Measurements from ENCODE around the gene RENBP. TPM values are rescaled to one million over a fixed set of nuclear protein-coding genes. Genes with fewer than 3 reads are reported as not detected.

RENBP gene
- total RNA-seq, 6 experiments from 2014 or later = 2.2 to 9.1 (median 5.2) TPM

- ATAC-seq = no peak
- Histone ChIP-seq H3K4me3 (no peak within 1 kb of the TSS), H3K27ac (no peak within 1 kb of the TSS), H3K4me1 (no peaks in the 10 kb centered on the region), H3K27me3 (peaks cover 7 to 22% of the 10 kb centered on the region in 2 donors), H3K36me3 (no peaks in the 10 kb centered on the region), H3K9me3 (no peaks in the 10 kb centered on the region)
- TF ChIP-seq CTCF (IDR thresholded peaks at IDR 0.05) (no peak), POLR2A (IDR thresholded peaks at IDR 0.05) (no peak)
- intact Hi-C loops (cut with DNase I) = no loop called here
- WGBS (ENCODE audit: insufficient coverage, low coverage, low lambda C conversion rate, missing lambda C conversion rate) = no CpG with 5 or more reads among the region's 94 CpGs
- no peak for DNase-seq
Measured at GRCh38 chrX:153885968-153886903, 58.2 kb downstream of the RENBP start, which contains the start of gene L1CAM. Gene L1CAM, minus strand, starts transcription at chrX:153886173. Its CDS starts 10,337 bp downstream, at chrX:153875836.

Small RNA genes within 50 kb of the gene (microRNA-seq; reads per million reads assigned to microRNA genes)
- gene MIR3202-1 (0 reads per million in 2 donors), gene MIR3202-2 (0 reads per million in 2 donors)

Small RNA genes within 50 kb of the gene (small RNA-seq; reads per million reads assigned to genes)
- 0 reads per million in 2 experiments for gene MIR3202-1

Other genes starting within 250 kb of the RENBP start
- 100 to 1,000 TPM; 100 to 126 (median 107) TPM for gene BCAP31, start 220.3 kb downstream of the RENBP start, total RNA-seq
- gene ABCD1, start 219.8 kb downstream of the RENBP start, total RNA-seq = 10 to 100 TPM in 4 of 6 experiments, 1 to 10 TPM in 2; 8.0 to 20.8 (median 10.9) TPM
- gene PLXNB3, start 180.4 kb downstream of the RENBP start, total RNA-seq = 1 to 10 TPM in 3 of 6 experiments, under 1 TPM in 3; 0.55 to 1.7 (median 0.94) TPM
- gene SRPK3, start 163.6 kb downstream of the RENBP start, total RNA-seq = not detected
- 10 to 100 TPM; 19.4 to 70.1 (median 27.4) TPM for gene IDH3G, start 150.3 kb downstream of the RENBP start, total RNA-seq
- gene SSR4, start 150.0 kb downstream of the RENBP start, total RNA-seq = 100 to 1,000 TPM; 150 to 221 (median 205) TPM
- gene PDZD4, start 114.1 kb downstream of the RENBP start, total RNA-seq = 1 to 10 TPM in 5 of 6 experiments, under 1 TPM in 1; 0.61 to 2.3 (median 1.5) TPM
- under 1 TPM in 4 of 6 experiments, not detected in 2; 0.33 to 0.64 (median 0.47) TPM for gene L1CAM, start 58.5 kb downstream of the RENBP start, total RNA-seq
- under 1 TPM in 1 of 6 experiments, not detected in 5; 0.31 TPM for gene AVPR2, start 40.0 kb downstream of the RENBP start, total RNA-seq
- gene ARHGAP4, start 18.4 kb downstream of the RENBP start, total RNA-seq = 10 to 100 TPM in 2 of 6 experiments, 1 to 10 TPM in 4; 5.5 to 11.9 (median 8.7) TPM
- gene NAA10, start 9.6 kb downstream of the RENBP start, total RNA-seq = 10 to 100 TPM; 36.1 to 56.2 (median 39.7) TPM
- 10 to 100 TPM; 15.2 to 32.5 (median 19.7) TPM for gene HCFC1, start 27.2 kb upstream of the RENBP start, total RNA-seq
- 10 to 100 TPM in 1 of 6 experiments, 1 to 10 TPM in 5; 3.8 to 10.3 (median 5.9) TPM for gene TMEM187, start 28.1 kb upstream of the RENBP start, total RNA-seq
- 10 to 100 TPM; 27.4 to 77.7 (median 41.4) TPM for gene IRAK1, start 75.3 kb upstream of the RENBP start, total RNA-seq
- gene MECP2, start 153.1 kb upstream of the RENBP start, total RNA-seq = 10 to 100 TPM; 14.1 to 18.4 (median 16.0) TPM
- not detected for gene OPN1LW, start 199.6 kb upstream of the RENBP start, total RNA-seq
- gene OPN1MW, start 238.0 kb upstream of the RENBP start, total RNA-seq = not detected